ENCODE data around the gene EPM2AIP1. TPM values are rescaled to one million over a fixed set of nuclear protein-coding genes. Genes with fewer than 3 reads are reported as not detected.

Gene EPM2AIP1
- polyA plus RNA-seq, 1 of the 3 experiments (the other 2 are of a cell fraction): 4.7 TPM

GRCh38 chr3:36973139-36973538 is 19.8 kb downstream of the EPM2AIP1 start:
- DNase-seq: no peak
- Histone ChIP-seq H2AFZ (ENCODE audit: low read depth) (no peak overlapping the region), H3K36me3 (replicated peaks in 1 of 2; ENCODE audit: control insufficient read depth in 1 of 2, insufficient read depth in 2 of 2, low read length in 1 of 2) (no peaks in the 10 kb centered on the region), H3K4me2 (no peak overlapping the region), H3K9ac (no peak overlapping the region), H3K27me3 (ENCODE audit: insufficient read depth) (no peaks in the 10 kb centered on the region), H3F3A (replicated peaks; ENCODE audit: insufficient read depth) (no peaks in the 10 kb centered on the region), H3K9me3 (no peaks in the 10 kb centered on the region), H3K9me2 (no peaks in the 10 kb centered on the region), H3K4me1 (ENCODE audit: control insufficient read depth in 1 of 2, insufficient read depth in 2 of 2, low read depth in 1 of 2, low read length in 1 of 2) (peaks cover 10 to 13% of the 10 kb centered on the region in 2 experiments; a peak in 3 of 4 replicates), H4K20me1 (ENCODE audit: insufficient read depth) (no peaks in the 10 kb centered on the region), H3K79me2 (ENCODE audit: insufficient read depth) (no peaks in the 10 kb centered on the region), H3K27ac (ENCODE audit: low read depth in 2 of 2, low read length in 1 of 2) (no peak overlapping the region), H3K4me3 (ENCODE audit: low read depth in 2 of 2, low read length in 1 of 2) (no peak overlapping the region)
- no peak for TF ChIP-seq RCOR1 (IDR thresholded peaks at IDR 0.05; ENCODE audit: low read length)
- no peak for TF ChIP-seq USF1 (IDR thresholded peaks at IDR 0.05; ENCODE audit: borderline replicate concordance, low read depth)
- ChIA-PET POLR2A (no interaction called here), CTCF (interaction anchor here (1.5 to 1.9 kb wide), 2 partner anchors 14 to 242 kb away, joined by 3 to 9 read pairs; no protein-coding TSS in a partner anchor)
- WGBS (ENCODE audit: low lambda C conversion rate): 94% methylated on average over 1 of the region's 1 CpG

DNA sequence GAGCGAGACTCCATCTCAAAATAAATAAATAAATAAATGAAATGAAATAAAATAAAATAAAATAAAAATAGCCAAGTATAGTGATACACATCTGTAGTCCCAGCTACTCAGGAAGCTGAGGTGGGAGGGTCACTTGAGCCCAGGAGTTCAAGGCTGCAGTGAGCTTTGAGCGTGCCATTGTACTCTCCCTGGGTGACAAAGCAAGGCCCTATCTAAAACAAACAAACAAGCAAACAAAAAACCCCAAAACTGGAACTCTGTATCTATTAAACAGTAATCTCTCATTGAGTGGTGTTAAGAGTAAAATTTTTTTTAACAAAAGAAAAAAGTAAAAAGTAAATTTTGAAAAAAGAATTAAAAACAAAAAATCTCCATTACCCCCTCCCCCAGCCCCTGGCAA is 20.8 kb downstream of the EPM2AIP1 start:
- WGBS (ENCODE audit: low lambda C conversion rate): 100% methylated on average over 2 of the region's 2 CpGs
- no peaks in the 10 kb centered on the region for H3K9me2 ChIP-seq
- H3K4me3 ChIP-seq (ENCODE audit: low read depth in 2 of 2, low read length in 1 of 2): no peak overlapping the region
- H3K27me3 ChIP-seq (ENCODE audit: insufficient read depth): no peaks in the 10 kb centered on the region
- H3K36me3 ChIP-seq (replicated peaks in 1 of 2; ENCODE audit: control insufficient read depth in 1 of 2, insufficient read depth in 2 of 2, low read length in 1 of 2): no peaks in the 10 kb centered on the region
- ChIA-PET POLR2A (no interaction called here), CTCF (no interaction called here)
- no peaks in the 10 kb centered on the region for H4K20me1 ChIP-seq (ENCODE audit: insufficient read depth)
- H3K4me2 ChIP-seq: no peak overlapping the region
- H3K79me2 ChIP-seq (ENCODE audit: insufficient read depth): no peaks in the 10 kb centered on the region
- no peaks in the 10 kb centered on the region for H3F3A ChIP-seq (replicated peaks; ENCODE audit: insufficient read depth)
- peaks cover 10 to 13% of the 10 kb centered on the region in 2 experiments; a peak in 3 of 4 replicates for H3K4me1 ChIP-seq (ENCODE audit: control insufficient read depth in 1 of 2, insufficient read depth in 2 of 2, low read depth in 1 of 2, low read length in 1 of 2)
- no peak overlapping the region for H2AFZ ChIP-seq (ENCODE audit: low read depth)
- DNase-seq: no peak
- no peak overlapping the region for H3K9ac ChIP-seq
- H3K27ac ChIP-seq (ENCODE audit: low read depth in 2 of 2, low read length in 1 of 2): no peak overlapping the region
- no peaks in the 10 kb centered on the region for H3K9me3 ChIP-seq
- TF ChIP-seq POLR2AphosphoS5 (IDR thresholded peaks at IDR 0.05; ENCODE audit: low read depth, low read length) (no peak), MAX (IDR thresholded peaks at IDR 0.05; ENCODE audit: low read depth) (no peak), GATA2 (CRISPR knock-in tag; IDR thresholded peaks at IDR 0.05) (no peak), GABPA (IDR thresholded peaks at IDR 0.05; ENCODE audit: low read depth) (no peak), TCF12 (IDR thresholded peaks at IDR 0.05) (no peak), ELF1 (IDR thresholded peaks at IDR 0.05) (no peak), FOSL2 (IDR thresholded peaks at IDR 0.05; ENCODE audit: borderline replicate concordance, low read depth) (no peak), FOXM1 (IDR thresholded peaks at IDR 0.05; ENCODE audit: low read depth) (no peak), SMC3 (IDR thresholded peaks at IDR 0.05; ENCODE audit: low read depth, low read length) (no peak), TEAD4 (IDR thresholded peaks at IDR 0.05; ENCODE audit: borderline replicate concordance, insufficient read depth) (no peak)
- TF ChIP-seq, protein P1, sequence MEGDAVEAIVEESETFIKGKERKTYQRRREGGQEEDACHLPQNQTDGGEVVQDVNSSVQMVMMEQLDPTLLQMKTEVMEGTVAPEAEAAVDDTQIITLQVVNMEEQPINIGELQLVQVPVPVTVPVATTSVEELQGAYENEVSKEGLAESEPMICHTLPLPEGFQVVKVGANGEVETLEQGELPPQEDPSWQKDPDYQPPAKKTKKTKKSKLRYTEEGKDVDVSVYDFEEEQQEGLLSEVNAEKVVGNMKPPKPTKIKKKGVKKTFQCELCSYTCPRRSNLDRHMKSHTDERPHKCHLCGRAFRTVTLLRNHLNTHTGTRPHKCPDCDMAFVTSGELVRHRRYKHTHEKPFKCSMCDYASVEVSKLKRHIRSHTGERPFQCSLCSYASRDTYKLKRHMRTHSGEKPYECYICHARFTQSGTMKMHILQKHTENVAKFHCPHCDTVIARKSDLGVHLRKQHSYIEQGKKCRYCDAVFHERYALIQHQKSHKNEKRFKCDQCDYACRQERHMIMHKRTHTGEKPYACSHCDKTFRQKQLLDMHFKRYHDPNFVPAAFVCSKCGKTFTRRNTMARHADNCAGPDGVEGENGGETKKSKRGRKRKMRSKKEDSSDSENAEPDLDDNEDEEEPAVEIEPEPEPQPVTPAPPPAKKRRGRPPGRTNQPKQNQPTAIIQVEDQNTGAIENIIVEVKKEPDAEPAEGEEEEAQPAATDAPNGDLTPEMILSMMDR (IDR thresholded peaks at IDR 0.05): no peak
- TF ChIP-seq, protein P2, sequence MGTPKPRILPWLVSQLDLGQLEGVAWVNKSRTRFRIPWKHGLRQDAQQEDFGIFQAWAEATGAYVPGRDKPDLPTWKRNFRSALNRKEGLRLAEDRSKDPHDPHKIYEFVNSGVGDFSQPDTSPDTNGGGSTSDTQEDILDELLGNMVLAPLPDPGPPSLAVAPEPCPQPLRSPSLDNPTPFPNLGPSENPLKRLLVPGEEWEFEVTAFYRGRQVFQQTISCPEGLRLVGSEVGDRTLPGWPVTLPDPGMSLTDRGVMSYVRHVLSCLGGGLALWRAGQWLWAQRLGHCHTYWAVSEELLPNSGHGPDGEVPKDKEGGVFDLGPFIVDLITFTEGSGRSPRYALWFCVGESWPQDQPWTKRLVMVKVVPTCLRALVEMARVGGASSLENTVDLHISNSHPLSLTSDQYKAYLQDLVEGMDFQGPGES (IDR thresholded peaks at IDR 0.05; ENCODE audit: low read depth, low read length): no peak

Data from SK-N-SH (cell line).